NCI-H774 (cell line): Measurements from ENCODE around the gene C14orf180.

Experiments used
- DNase-seq: peaks from one replicate; lab custom pipeline; 2025; lab: John Stamatoyannopoulos, UW

Gene C14orf180

GRCh38 chr14:104561632-104562495 lies 17.7 kb upstream of the C14orf180 start:
- no peak for DNase-seq

- no peak for DNase-seq
Observed at GRCh38 chr14:104562606-104563005, 17.0 kb upstream of the C14orf180 start.

GRCh38 chr14:104563191-104563741 lies 16.3 kb upstream of the C14orf180 start:
- DNase-seq: no peak

- peak; percentile 11 for DNase-seq
Observed at GRCh38 chr14:104563742-104564615, 15.6 kb upstream of the C14orf180 start.

- no peak for DNase-seq
Observed at GRCh38 chr14:104564744-104565679, 14.6 kb upstream of the C14orf180 start.

GRCh38 chr14:104567141-104567956 lies 12.2 kb upstream of the C14orf180 start:
- no peak for DNase-seq

- DNase-seq: no peak
Observed at GRCh38 chr14:104567957-104568225, 11.7 kb upstream of the C14orf180 start.

GRCh38 chr14:104568620-104569019 lies 10.9 kb upstream of the C14orf180 start:
- DNase-seq: no peak

GRCh38 chr14:104569435-104569834 lies 10.1 kb upstream of the C14orf180 start:
- no peak for DNase-seq

GRCh38 chr14:104571246-104571645 lies 8.3 kb upstream of the C14orf180 start:
- DNase-seq: no peak

- no peak for DNase-seq
Observed at GRCh38 chr14:104572024-104572626, 7.4 kb upstream of the C14orf180 start.

GRCh38 chr14:104572668-104573067 lies 6.9 kb upstream of the C14orf180 start:
- DNase-seq: no peak

- no peak for DNase-seq
Observed at GRCh38 chr14:104573930-104574329, 5.6 kb upstream of the C14orf180 start.

- no peak for DNase-seq
Observed at GRCh38 chr14:104574536-104574935, 5.0 kb upstream of the C14orf180 start.

GRCh38 chr14:104574978-104575583 lies 4.5 kb upstream of the C14orf180 start:
- DNase-seq: no peak

GRCh38 chr14:104576232-104576969 lies 3.2 kb upstream of the C14orf180 start:
- DNase-seq: no peak

GRCh38 chr14:104576970-104577332 lies 2.6 kb upstream of the C14orf180 start:
- DNase-seq: no peak

GRCh38 chr14:104577426-104577825 lies 2.1 kb upstream of the C14orf180 start:
- DNase-seq: no peak

- DNase-seq: no peak
Observed at GRCh38 chr14:104577847-104578301, 1.7 kb upstream of the C14orf180 start.
